Stimulated activated CD8-positive, alpha-beta memory T cell treated with anti-CD3 and anti-CD28 coated beads, Interleukin-12 subunit alpha, Interleukin-12 subunit beta, amount 100 ng/mL, for 4 hours (primary cell): ENCODE data around the gene NAT9.

Experiments used
- DNase-seq: peaks from one replicate; pipeline ENCODE4 v3.0.0-alpha.2; 2020; ENCODE audit warnings: low read depth

Gene NAT9

GRCh38 chr17:74805591-74805991 is 29.4 kb upstream of the NAT9 start:
- DNase-seq = no peak

GRCh38 chr17:74804683-74805082 is 28.5 kb upstream of the NAT9 start:
- no peak for DNase-seq

- DNase-seq = no peak
Measured at GRCh38 chr17:74803971-74804370, 27.8 kb upstream of the NAT9 start.

- DNase-seq = no peak
Measured at GRCh38 chr17:74803388-74803930, 27.3 kb upstream of the NAT9 start.

GRCh38 chr17:74801896-74802295 is 25.8 kb upstream of the NAT9 start:
- DNase-seq = no peak

- DNase-seq = no peak
Measured at GRCh38 chr17:74800531-74800930, 24.4 kb upstream of the NAT9 start.

GRCh38 chr17:74799097-74799496 is 23.0 kb upstream of the NAT9 start:
- no peak for DNase-seq

- no peak for DNase-seq
Measured at GRCh38 chr17:74798239-74798707, 22.1 kb upstream of the NAT9 start.

- no peak for DNase-seq
Measured at GRCh38 chr17:74797824-74798223, 21.7 kb upstream of the NAT9 start.

- no peak for DNase-seq
Measured at GRCh38 chr17:74796866-74797265, 20.7 kb upstream of the NAT9 start.

GRCh38 chr17:74796211-74796610 is 20.1 kb upstream of the NAT9 start:
- no peak for DNase-seq

GRCh38 chr17:74795327-74796020 is 19.3 kb upstream of the NAT9 start:
- no peak for DNase-seq

GRCh38 chr17:74792586-74793105 is 16.5 kb upstream of the NAT9 start:
- DNase-seq = no peak

- no peak for DNase-seq
Measured at GRCh38 chr17:74790161-74791058, 14.3 kb upstream of the NAT9 start.

- no peak for DNase-seq
Measured at GRCh38 chr17:74786431-74787055, 10.4 kb upstream of the NAT9 start.

- DNase-seq = no peak
Measured at GRCh38 chr17:74785981-74786360, 9.8 kb upstream of the NAT9 start.

GRCh38 chr17:74785096-74785980 is 9.2 kb upstream of the NAT9 start:
- no peak for DNase-seq

GRCh38 chr17:74784125-74784810 is 8.1 kb upstream of the NAT9 start:
- no peak for DNase-seq

- DNase-seq = no peak
Measured at GRCh38 chr17:74782571-74782970, 6.4 kb upstream of the NAT9 start.

- DNase-seq = no peak
Measured at GRCh38 chr17:74780443-74781238, 4.5 kb upstream of the NAT9 start.
